Spleen (tissue), 11 donors: ENCODE measurements around the gene KANK3. TPM values are rescaled to one million over a fixed set of nuclear protein-coding genes. Genes with fewer than 3 reads are reported as not detected.
"Not testable (repeated sequence)": the region's sequence is repeated elsewhere in the genome, so short reads cannot be mapped to it uniquely, and the experiment has no call there.

ENCODE experiments used
- DNase-seq: peaks from one replicate; pipeline ENCODE4 v3.0.0-alpha.2; 2020
- H3K27ac ChIP-seq, 8 donors: fragments of 200-600 bp; sonication (generic) in 7 of 8; 1 replicate in 4 of 8; 2 replicates in 4 of 8; pipeline versions ENCODE4 v1.5.0 to v1.8.0; 2016 to 2021; ENCODE audit warnings: inconsistent platforms in 4 of 8, mild to moderate bottlenecking in 4 of 8, moderate library complexity in 1 of 8
- H3K27me3 ChIP-seq, 7 donors: fragments of 200-600 bp; sonication (generic) in 6 of 7; replicated peaks in 1 of 7; 1 replicate in 4 of 7; 2 replicates in 3 of 7; pipeline versions ENCODE4 v1.5.0 to v1.8.0; 2016 to 2021; ENCODE audit warnings: inconsistent platforms in 3 of 7, mild to moderate bottlenecking in 1 of 7
- H3K36me3 ChIP-seq, 6 donors: fragments of 200-600 bp; sonication (generic) in 5 of 6; 1 replicate in 4 of 6; 2 replicates in 2 of 6; pipeline versions ENCODE4 v1.5.0 to v1.8.0; 2016 to 2021; ENCODE audit warnings: inconsistent platforms in 2 of 6
- H3K4me1 ChIP-seq, 6 donors: fragments of 200-600 bp; sonication (generic) in 5 of 6; 1 replicate in 3 of 6; 2 replicates in 3 of 6; pipeline versions ENCODE4 v1.5.0 to v1.8.0; 2016 to 2021; ENCODE audit warnings: inconsistent platforms in 3 of 6
- H3K4me3 ChIP-seq, 8 donors: fragments of 200-600 bp; sonication (generic) in 7 of 8; 1 replicate in 4 of 8; 2 replicates in 4 of 8; pipeline versions ENCODE4 v1.5.0 to v1.8.0; 2016 to 2021; ENCODE audit warnings: inconsistent platforms in 4 of 8, mild to moderate bottlenecking in 4 of 8, moderate library complexity in 2 of 8
- H3K9me3 ChIP-seq, 8 donors: fragments of 200-600 bp; sonication (generic) in 7 of 8; 1 replicate in 4 of 8; 2 replicates in 4 of 8; pipeline versions ENCODE4 v1.5.0 to v1.8.0; 2016 to 2021; ENCODE audit warnings: inconsistent platforms in 4 of 8
- CTCF ChIP-seq, 11 experiments: fragments of 200-600 bp in 7 of 11; fragments of 450-650 bp in 4 of 11; sonication (generic) in 4 of 11; IDR thresholded peaks in 8 of 11; conservative IDR thresholded peaks in 3 of 11; 1 replicate in 7 of 11; 2 replicates in 4 of 11; pipeline versions ENCODE4 v1.4.0 to v1.8.0; 2016 to 2021; ENCODE audit warnings: antibody characterized with exemption in 11 of 11, inconsistent platforms in 4 of 11, mild to moderate bottlenecking in 1 of 11
- POLR2A ChIP-seq, 3 donors: fragments of 450-650 bp; IDR thresholded peaks; one replicate each; pipeline ENCODE4 v1.5.1; 2017; ENCODE audit warnings: antibody characterized with exemption in 3 of 3, mild to moderate bottlenecking in 1 of 3
- POLR2AphosphoS5 ChIP-seq, 3 donors: sonication (generic); formaldehyde crosslinking; IDR thresholded peaks; one replicate each; pipeline ENCODE4 v1.5.1; 2017; ENCODE audit warnings: antibody characterized with exemption in 3 of 3
- whole genome bisulfite sequencing, 5 donors: extraction: QIAGEN DNeasy Blood & Tissue Kit in 3 of 5; methylation state at CpG; one replicate each; pipeline versions ENCODE4 v1.1.5 to v1.1.7; 2013 to 2018; 5-methylcytosine and 5-hydroxymethylcytosine counted together
- intact Hi-C: fragments of 100-400 bp; cut with DNase I; formaldehyde crosslinking; loops from one replicate; pipeline ENCODE4 v1.15.0; 2023; ENCODE audit warnings: low total_unique reads
- polyA plus RNA-seq, 3 donors: library from polyadenylated mRNA; stranded (reverse); fragments of 200-250 nt; gene quantifications; one replicate each; pipeline ENCODE4 v1.2.1, GENCODE V29; 2013
- total RNA-seq, 7 donors: library from RNA; depleted of rRNA in 3 of 7; stranded (reverse); fragments of >200 nt in 3 of 7; fragmentation: NEBNext Ultra II Directional in 4 of 7; extraction: Animal tissue kit (Norgen Biotek cat#: 25700) in 4 of 7; gene quantifications; one replicate each; pipeline versions ENCODE4 v1.1.0 to v1.2.1, GENCODE V29; 2016 to 2021
- donor health status: healthy with polysubstance abuse.
- donor health status: DM: no; HTN: no; CAD: no; lungs with moderate emphysema.
- donor health status: DM: no; HTN: no; CAD: no.
- donor health status: Bipolar disorder and iron deficiency.
- donor health status: healthy.
- donor health status: DM: no; HTN: no; CAD: no.
- donor health status: DM: yes; HTN: yes; CAD: no.

Gene KANK3
- total and polyA plus RNA-seq, 10 donors, result 14.0 to 84.6 (median 52.8) TPM

GRCh38 chr19:8377598-8377997 is 34.5 kb upstream of the KANK3 start:
- H3K4me1 ChIP-seq, result peaks cover 0 to 7% (median 0%) of the 10 kb centered on the region in 6 donors
- H3K9me3 ChIP-seq, result peaks cover 0 to 9% (median 0%) of the 10 kb centered on the region in 8 donors
- no peak for DNase-seq
- TF ChIP-seq POLR2AphosphoS5 (IDR thresholded peaks at IDR 0.05) (no peak), CTCF (IDR thresholded peaks at IDR 0.05 in 8 of 11, conservative IDR thresholded peaks at IDR 0.05 in 3 of 11) (no peak), POLR2A (IDR thresholded peaks at IDR 0.05) (no peak)
- no peak overlapping the region for H3K4me3 ChIP-seq
- no peak overlapping the region for H3K27ac ChIP-seq
- intact Hi-C loops, result no loop called here
- 0 to 43% (median 27%) methylated on average over 1 of the region's 1 CpG for WGBS, 5 donors
- H3K36me3 ChIP-seq, result peaks cover 0 to 52% (median 13%) of the 10 kb centered on the region in 6 donors
- no peaks in the 10 kb centered on the region for H3K27me3 ChIP-seq

- H3K4me3 ChIP-seq, intact Hi-C loops, H3K9me3 ChIP-seq, H3K27me3 ChIP-seq, DNase-seq, H3K27ac ChIP-seq: not testable (repeated sequence)
- Histone ChIP-seq H3K4me1 (peaks cover 0 to 10% (median 2%) of the 10 kb centered on the region in 6 donors), H3K36me3 (peaks cover 0 to 55% (median 13%) of the 10 kb centered on the region in 6 donors)
- WGBS, 5 donors, result 86 to 96% (median 91%) methylated on average over 9 to 10 of the region's 10 CpGs
Measured at GRCh38 chr19:8376373-8376974, 33.4 kb upstream of the KANK3 start.

- DNase-seq, intact Hi-C loops, H3K4me3 ChIP-seq, H3K27ac ChIP-seq, H3K27me3 ChIP-seq, H3K9me3 ChIP-seq: not testable (repeated sequence)
- H3K36me3 ChIP-seq, result peaks cover 0 to 55% (median 13%) of the 10 kb centered on the region in 6 donors
- peaks cover 0 to 17% (median 8%) of the 10 kb centered on the region in 6 donors for H3K4me1 ChIP-seq
- 91 to 100% (median 98%) methylated on average over 15 to 32 of the region's 32 CpGs for WGBS, 5 donors
Measured at GRCh38 chr19:8375766-8376165, 32.7 kb upstream of the KANK3 start.

- no peak for DNase-seq
- Histone ChIP-seq H3K36me3 (peaks cover 0 to 51% (median 13%) of the 10 kb centered on the region in 6 donors), H3K27ac (no peak overlapping the region), H3K27me3 (peaks cover 0 to under 1% (median 0%) of the 10 kb centered on the region in 7 donors), H3K4me1 (peaks cover 0 to 33% (median 15%) of the 10 kb centered on the region in 6 donors), H3K4me3 (no peak overlapping the region), H3K9me3 (peaks cover 0 to 2% (median 0%) of the 10 kb centered on the region in 8 donors)
- intact Hi-C loops, result no loop called here
- 86 to 94% (median 90%) methylated on average over 20 to 26 of the region's 26 CpGs for WGBS, 5 donors
- TF ChIP-seq POLR2A (IDR thresholded peaks at IDR 0.05) (no peak), POLR2AphosphoS5 (IDR thresholded peaks at IDR 0.05) (peak in 1 of 3 donors; percentile 13), CTCF (IDR thresholded peaks at IDR 0.05 in 8 of 11, conservative IDR thresholded peaks at IDR 0.05 in 3 of 11) (no peak)
Measured at GRCh38 chr19:8373867-8374813, 31.1 kb upstream of the KANK3 start.
